GM12878 (cell line): Measurements from ENCODE around the gene NKTR. TPM values are rescaled to one million over a fixed set of nuclear protein-coding genes. Genes with fewer than 3 reads are reported as not detected.

ENCODE experiments used
- ATAC-seq: fragments of 200-7000 bp; cut with Tn5 transposase; 3 replicates; pipeline ENCODE4 v1.9.1; 2020; ENCODE audit warnings: mild to moderate bottlenecking, moderate library complexity
- BruUV-seq: library from RNA; stranded (reverse); fragments of 400-500 nt; replicated peaks from 2 replicates; lab custom pipeline; 2021; lab: Mats Ljungman, UMichigan
- CTCF ChIA-PET: fragments of 300-600 bp; sonication (Branson Sonifier 250); formaldehyde crosslinking; extraction: SDS; loops from one replicate; lab custom pipeline; 2021; ENCODE audit warnings: inconsistent platforms; lab: Yijun Ruan, JAX
- POLR2A ChIA-PET: fragments of 350-600 bp; formaldehyde crosslinking; extraction: SDS; loops from one replicate; lab custom pipeline; 2021; ENCODE audit warnings: inconsistent platforms; lab: Charles Lee
- RAD21 ChIA-PET: fragments of 300-600 bp; sonication (Branson Sonifier 250); formaldehyde crosslinking; loops from one replicate; lab custom pipeline; 2023; ENCODE audit warnings: antibody characterized with exemption; ENCODE audit not compliant: unreplicated experiment; lab: Charles Lee
- SMC1A ChIA-PET: fragments of 300-600 bp; sonication (Branson Sonifier 250); formaldehyde crosslinking; loops from one replicate; lab custom pipeline; 2023; ENCODE audit not compliant: unreplicated experiment, uncharacterized antibody; lab: Charles Lee
- DNase-seq: peaks from one replicate; pipeline ENCODE4 v3.0.0-alpha.2; 2011; ENCODE audit warnings: low read depth, low spot score
- FAIRE-seq: peaks from 3 replicates; lab custom pipeline; 2011; peaks lifted over from hg19 to GRCh38; lab: Jason Lieb, UNC
- H2AFZ ChIP-seq: 2 replicates; pipeline ENCODE4 v1.6.0; 2011; ENCODE audit warnings: low read depth, low read length, control low read depth; ENCODE audit not compliant: control insufficient read depth
- H3K27ac ChIP-seq: 2 replicates; pipeline ENCODE4 v1.5.1; 2011; ENCODE audit warnings: control low read depth; ENCODE audit not compliant: control insufficient read depth, insufficient read depth
- H3K27me3 ChIP-seq, 2 experiments: replicated peaks in 1 of 2; 2 replicates each; pipeline versions ENCODE4 v1.6.0 to v1.6.1; 2011; ENCODE audit warnings: low read length in 1 of 2; ENCODE audit not compliant: control insufficient read depth in 2 of 2, insufficient read depth in 2 of 2
- H3K36me3 ChIP-seq, 2 experiments: 2 replicates each; pipeline ENCODE4 v1.5.1; 2011; ENCODE audit warnings: low read length in 1 of 2; ENCODE audit not compliant: control insufficient read depth in 2 of 2, insufficient read depth in 2 of 2
- H3K4me1 ChIP-seq: 2 replicates; pipeline ENCODE4 v1.6.1; 2011; ENCODE audit warnings: mild to moderate bottlenecking, low read length, moderate library complexity, mixed read lengths; ENCODE audit not compliant: control insufficient read depth, insufficient read depth
- H3K4me2 ChIP-seq: 2 replicates; pipeline ENCODE4 v1.6.0; 2011; ENCODE audit warnings: control low read depth; ENCODE audit not compliant: control insufficient read depth, insufficient read depth
- H3K4me3 ChIP-seq: fragments of 200-600 bp; sonication (generic); 2 replicates; pipeline ENCODE4 v1.5.1; 2016
- H3K79me2 ChIP-seq: 2 replicates; pipeline ENCODE4 v1.6.0; 2011; ENCODE audit warnings: low read length; ENCODE audit not compliant: control insufficient read depth, insufficient read depth
- H3K9ac ChIP-seq: 2 replicates; pipeline ENCODE4 v1.8.0; 2011; ENCODE audit warnings: low read length, control low read depth, mixed read lengths; ENCODE audit not compliant: control insufficient read depth, insufficient read depth
- H3K9me3 ChIP-seq: replicated peaks from 3 replicates; pipeline ENCODE4 v1.5.1; 2011; ENCODE audit warnings: mild to moderate bottlenecking, low read length; ENCODE audit not compliant: control insufficient read depth, insufficient read depth
- H4K20me1 ChIP-seq: 2 replicates; pipeline ENCODE4 v1.6.0; 2011; ENCODE audit not compliant: control insufficient read depth, insufficient read depth
- BMI1 ChIP-seq: fragments of 450-650 bp; IDR thresholded peaks from 2 replicates; pipeline ENCODE4 v1.6.1; 2016; ENCODE audit warnings: mild to moderate bottlenecking, moderate library complexity, borderline replicate concordance
- CHD4 ChIP-seq: fragments of 200-600 bp; sonication (generic); IDR thresholded peaks from 2 replicates; pipeline ENCODE4 v1.6.1; 2016; ENCODE audit warnings: mild to moderate bottlenecking
- EP300 ChIP-seq, 2 experiments: fragments of 150-350 bp in 1 of 2; IDR thresholded peaks; 2 replicates each; pipeline ENCODE4 v1.6.1; 2011 to 2012; ENCODE audit warnings: low read depth in 2 of 2, low read length in 2 of 2, borderline replicate concordance in 1 of 2, improper control_type of control experiment in 1 of 2, inconsistent platforms in 1 of 2; ENCODE audit not compliant: control insufficient read depth in 1 of 2
- ESRRA ChIP-seq: IDR thresholded peaks from 2 replicates; pipeline ENCODE4 v1.6.1; 2012; ENCODE audit warnings: mild to moderate bottlenecking, low read length, improper control_type of control experiment
- GABPA ChIP-seq: IDR thresholded peaks from 2 replicates; pipeline ENCODE4 v1.6.1; 2014; ENCODE audit warnings: antibody characterized with exemption, low read depth, mild to moderate bottlenecking, inconsistent platforms
- IKZF1 ChIP-seq: fragments of 450-650 bp; conservative IDR thresholded peaks from 2 replicates; pipeline ENCODE4 v1.6.1; 2017; ENCODE audit warnings: antibody characterized with exemption, mild to moderate bottlenecking
- IKZF2 ChIP-seq, 2 experiments: fragments of 450-650 bp; IDR thresholded peaks; 2 replicates each; pipeline ENCODE4 v1.6.1; 2017; ENCODE audit warnings: mild to moderate bottlenecking in 2 of 2, moderate library complexity in 2 of 2
- JUND ChIP-seq: IDR thresholded peaks from 2 replicates; pipeline ENCODE4 v1.6.1; 2012; ENCODE audit warnings: low read depth, mild to moderate bottlenecking, low read length, improper control_type of control experiment, moderate library complexity
- NFYA ChIP-seq: IDR thresholded peaks from 2 replicates; pipeline ENCODE4 v1.6.1; 2011; ENCODE audit warnings: low read depth, mild to moderate bottlenecking, low read length, improper control_type of control experiment, borderline replicate concordance
- NR2C2 ChIP-seq: IDR thresholded peaks from 2 replicates; pipeline ENCODE4 v1.6.1; 2011; ENCODE audit warnings: borderline replicate concordance, low read depth; ENCODE audit not compliant: control insufficient read depth, insufficient read length
- POLR2A ChIP-seq: IDR thresholded peaks from 2 replicates; pipeline ENCODE4 v1.6.1; 2011; ENCODE audit warnings: low read depth, mild to moderate bottlenecking, low read length
- SREBF2 ChIP-seq: IDR thresholded peaks from 2 replicates; pipeline ENCODE4 v1.6.1; 2012; ENCODE audit warnings: mild to moderate bottlenecking, low read length
- SRF ChIP-seq, 2 experiments: IDR thresholded peaks; 2 replicates each; pipeline ENCODE4 v1.6.1; 2011; ENCODE audit warnings: low read depth in 2 of 2, low read length in 2 of 2, mild to moderate bottlenecking in 1 of 2, moderate library complexity in 1 of 2
- SUPT20H ChIP-seq: IDR thresholded peaks from 2 replicates; pipeline ENCODE4 v1.6.1; 2011; ENCODE audit warnings: low read depth, mild to moderate bottlenecking, low read length, moderate library complexity, borderline replicate concordance; ENCODE audit not compliant: control insufficient read depth
- SUZ12 ChIP-seq: fragments of 200-600 bp; sonication (generic); IDR thresholded peaks from one replicate; pipeline ENCODE4 v1.6.1; 2018; ENCODE audit warnings: antibody characterized with exemption, mild to moderate bottlenecking; ENCODE audit not compliant: unreplicated experiment
- ZBTB11 ChIP-seq: fragments of 450-650 bp; formaldehyde crosslinking; IDR thresholded peaks from 2 replicates; pipeline ENCODE4 v1.5.0; 2022; ENCODE audit warnings: mild to moderate bottlenecking, missing genetic modification characterization
- WGBS: methylation state at CpG from one replicate; pipeline ENCODE4 v1.1.6; 2016; ENCODE audit warnings: low lambda C conversion rate; ENCODE audit not compliant: insufficient replicate concordance, insufficient coverage; ENCODE audit errors: missing lambda C conversion rate; 5-methylcytosine and 5-hydroxymethylcytosine counted together
- in situ Hi-C: fragments of 300-500 bp; cut with MboI; formaldehyde crosslinking; loops from 9 replicates; pipeline ENCODE4 v1.14.3; 2018; ENCODE audit warnings: mixed read lengths
- intact Hi-C: fragments of 100-400 bp; cut with micrococcal nuclease; formaldehyde crosslinking; loops from one replicate; pipeline ENCODE4 v1.14.2; 2022; ENCODE audit not compliant: unreplicated experiment
- polyA plus RNA-seq, 11 experiments: library from polyadenylated mRNA; depleted of rRNA in 4 of 11; unstranded in 6 of 11; stranded (reverse) in 5 of 11; fragments of >200 nt; fragmentation: Nextera tagmentation in 4 of 11; fragmentation: Illumina TruSeq in 1 of 11; extraction: Ambion mirVana in 4 of 11; extraction: Trizol in 1 of 11; gene quantifications; 1 replicate in 1 of 11; 2 replicates in 10 of 11; pipeline versions ENCODE4 v1.2.1 to v1.2.3, GENCODE V29; 2011 to 2016; ENCODE audit warnings: inconsistent platforms in 2 of 11, missing spikeins in 2 of 11, low read depth in 1 of 11
- total RNA-seq, 4 experiments: library from RNA; depleted of rRNA in 3 of 4; stranded (reverse); fragments of >200 nt in 3 of 4; fragmentation: Illumina TruSeq in 1 of 4; extraction: Trizol in 1 of 4; gene quantifications; 2 replicates each; pipeline versions ENCODE4 v1.2.1 to v1.2.3, GENCODE V29; 2013 to 2021

Gene NKTR
- total and polyA plus RNA-seq, 10 of the 15 experiments (the other 5 are each of a cell fraction or from before 2014, with no cell fraction given), result 15.3 to 91.9 (median 55.3) TPM

- POLR2A ChIA-PET, result no interaction called here
- DNase-seq (no peak), ATAC-seq (no peak), FAIRE-seq (no peak)
- Histone ChIP-seq H2AFZ (no peak overlapping the region), H3K9ac (no peak overlapping the region), H3K4me1 (no peaks in the 10 kb centered on the region), H3K9me3 (no peaks in the 10 kb centered on the region; the same call in 2 of the 3 replicates), H3K27ac (no peak overlapping the region), H3K36me3 (no peaks in the 10 kb centered on the region), H3K4me2 (no peak overlapping the region), H3K4me3 (no peak overlapping the region), H4K20me1 (no peaks in the 10 kb centered on the region), H3K79me2 (no peaks in the 10 kb centered on the region), H3K27me3 (no peaks in the 10 kb centered on the region)
- intact Hi-C loops, result no loop called here
- no peak for TF ChIP-seq SRF (IDR thresholded peaks at IDR 0.05; ENCODE audit: low read depth in 2 of 2, low read length in 2 of 2)
- TF ChIP-seq SUZ12, result no peak
- TF ChIP-seq NR2C2, result no peak
- TF ChIP-seq CHD4, result no peak
- TF ChIP-seq JUND, result no peak
- no peak for TF ChIP-seq GABPA
- no peak for TF ChIP-seq EP300 (IDR thresholded peaks at IDR 0.05; ENCODE audit: borderline replicate concordance in 1 of 2, control insufficient read depth in 1 of 2, low read depth in 2 of 2, low read length in 2 of 2)
- TF ChIP-seq SREBF2, result no peak
- no peak for TF ChIP-seq BMI1
- TF ChIP-seq SUPT20H, result no peak
- TF ChIP-seq ESRRA, result no peak
- no peak for TF ChIP-seq NFYA
- no peak for TF ChIP-seq ZBTB11
- TF ChIP-seq IKZF1, result no peak
- no peak for TF ChIP-seq POLR2A
- no peak for TF ChIP-seq IKZF2 (IDR thresholded peaks at IDR 0.05)
- CTCF ChIA-PET, result no interaction called here
- BruUV-seq, result no TSS peak
- 34% methylated on average over 9 of the region's 10 CpGs for WGBS
- SMC1A ChIA-PET, result no interaction called here
- in situ Hi-C loops, result no loop called here
- RAD21 ChIA-PET, result no interaction called here
These were observed 83.6 kb downstream of the NKTR start for GRCh38 chr3:42683875-42684598.
